ENCODE results near the gene SLC30A2. TPM values are rescaled to one million over a fixed set of nuclear protein-coding genes. Genes with fewer than 3 reads are reported as not detected.

SLC30A2 gene
- total and polyA plus RNA-seq, 2 of the 13 experiments (the other 11 are each of a cell fraction or from before 2014, with no cell fraction given): not detected

Small RNA genes lying within 50 kb of the gene (small RNA-seq; reads per million reads assigned to genes)
- gene RF00283 (ENCODE audit: insufficient read depth in 2 of 3, insufficient read length in 3 of 3, low read depth in 2 of 3, low replicate concordance in 1 of 3) (0 reads per million in 3 experiments), gene RF00492 (ENCODE audit: insufficient read depth in 2 of 3, insufficient read length in 3 of 3, low read depth in 2 of 3, low replicate concordance in 1 of 3) (0 reads per million in 3 experiments)

Other genes with a start within 250 kb of the SLC30A2 start
- gene SELENON, start 245.9 kb downstream of the SLC30A2 start, total RNA-seq (2016; rRNA removed; fragmentation: Illumina TruSeq; extraction: Trizol): 3.4 and 3.8 TPM in 2 replicates
- 8.0 and 8.9 TPM in 2 replicates for gene SELENON, start 245.9 kb downstream of the SLC30A2 start, polyA plus RNA-seq (2011; rRNA removed)
- gene MTFR1L, start 226.2 kb downstream of the SLC30A2 start, total RNA-seq (2016; rRNA removed; fragmentation: Illumina TruSeq; extraction: Trizol): 38.0 and 47.5 TPM in 2 replicates
- 55.7 and 68.1 TPM in 2 replicates for gene MTFR1L, start 226.2 kb downstream of the SLC30A2 start, polyA plus RNA-seq (2011; rRNA removed)
- gene AUNIP, start 186.7 kb downstream of the SLC30A2 start, total RNA-seq (2016; rRNA removed; fragmentation: Illumina TruSeq; extraction: Trizol): 12.3 and 12.8 TPM in 2 replicates
- gene AUNIP, start 186.7 kb downstream of the SLC30A2 start, polyA plus RNA-seq (2011; rRNA removed): 2.4 and 3.8 TPM in 2 replicates
- 6.0 and 13.2 TPM in 2 replicates for gene PAQR7, start 170.4 kb downstream of the SLC30A2 start, total RNA-seq (2016; rRNA removed; fragmentation: Illumina TruSeq; extraction: Trizol)
- 16.6 and 20.2 TPM in 2 replicates for gene PAQR7, start 170.4 kb downstream of the SLC30A2 start, polyA plus RNA-seq (2011; rRNA removed)
- gene STMN1, start 139.7 kb downstream of the SLC30A2 start, total RNA-seq (2016; rRNA removed; fragmentation: Illumina TruSeq; extraction: Trizol): 409 and 618 TPM in 2 replicates
- gene STMN1, start 139.7 kb downstream of the SLC30A2 start, polyA plus RNA-seq (2011; rRNA removed): 27.3 and 45.9 TPM in 2 replicates
- gene PAFAH2, start 48.1 kb downstream of the SLC30A2 start, total RNA-seq (2016; rRNA removed; fragmentation: Illumina TruSeq; extraction: Trizol): 6.9 and 9.2 TPM in 2 replicates
- 9.3 and 9.4 TPM in 2 replicates for gene PAFAH2, start 48.1 kb downstream of the SLC30A2 start, polyA plus RNA-seq (2011; rRNA removed)
- gene EXTL1, start 24.3 kb downstream of the SLC30A2 start, total RNA-seq (2016; rRNA removed; fragmentation: Illumina TruSeq; extraction: Trizol): 0.28 and 0.35 TPM in 2 replicates
- 1.0 and 1.5 TPM in 2 replicates for gene EXTL1, start 24.3 kb downstream of the SLC30A2 start, polyA plus RNA-seq (2011; rRNA removed)
- gene TRIM63, start 21.5 kb upstream of the SLC30A2 start, total RNA-seq (2016; rRNA removed; fragmentation: Illumina TruSeq; extraction: Trizol): not detected in 2 replicates
- not detected in 2 replicates for gene TRIM63, start 21.5 kb upstream of the SLC30A2 start, polyA plus RNA-seq (2011; rRNA removed)
- gene PDIK1L, start 65.7 kb upstream of the SLC30A2 start, total RNA-seq (2016; rRNA removed; fragmentation: Illumina TruSeq; extraction: Trizol): 4.6 and 5.8 TPM in 2 replicates
- gene PDIK1L, start 65.7 kb upstream of the SLC30A2 start, polyA plus RNA-seq (2011; rRNA removed): 1.2 and 1.9 TPM in 2 replicates
- not detected in 2 replicates for gene FAM110D, start 113.0 kb upstream of the SLC30A2 start, total RNA-seq (2016; rRNA removed; fragmentation: Illumina TruSeq; extraction: Trizol)
- not detected in 2 replicates for gene FAM110D, start 113.0 kb upstream of the SLC30A2 start, polyA plus RNA-seq (2011; rRNA removed)
- not detected in 2 replicates for gene C1orf232, start 122.8 kb upstream of the SLC30A2 start, total RNA-seq (2016; rRNA removed; fragmentation: Illumina TruSeq; extraction: Trizol)
- gene C1orf232, start 122.8 kb upstream of the SLC30A2 start, polyA plus RNA-seq (2011; rRNA removed): not detected in 2 replicates
- gene ZNF593, start 123.8 kb upstream of the SLC30A2 start, total RNA-seq (2016; rRNA removed; fragmentation: Illumina TruSeq; extraction: Trizol): 55.8 and 59.3 TPM in 2 replicates
- gene ZNF593, start 123.8 kb upstream of the SLC30A2 start, polyA plus RNA-seq (2011; rRNA removed): 37.3 and 43.0 TPM in 2 replicates
- gene ZNF593OS, start 125.7 kb upstream of the SLC30A2 start, total RNA-seq (2016; rRNA removed; fragmentation: Illumina TruSeq; extraction: Trizol): not detected in 2 replicates
- not detected in 2 replicates for gene ZNF593OS, start 125.7 kb upstream of the SLC30A2 start, polyA plus RNA-seq (2011; rRNA removed)
- gene CNKSR1, start 131.4 kb upstream of the SLC30A2 start, total RNA-seq (2016; rRNA removed; fragmentation: Illumina TruSeq; extraction: Trizol): 1.5 and 3.4 TPM in 2 replicates
- 8.9 and 9.7 TPM in 2 replicates for gene CNKSR1, start 131.4 kb upstream of the SLC30A2 start, polyA plus RNA-seq (2011; rRNA removed)
- gene CATSPER4, start 144.5 kb upstream of the SLC30A2 start, total RNA-seq (2016; rRNA removed; fragmentation: Illumina TruSeq; extraction: Trizol): not detected in 2 replicates
- not detected in 2 replicates for gene CATSPER4, start 144.5 kb upstream of the SLC30A2 start, polyA plus RNA-seq (2011; rRNA removed)
- gene CEP85, start 188.1 kb upstream of the SLC30A2 start, total RNA-seq (2016; rRNA removed; fragmentation: Illumina TruSeq; extraction: Trizol): 22.4 and 26.7 TPM in 2 replicates
- gene CEP85, start 188.1 kb upstream of the SLC30A2 start, polyA plus RNA-seq (2011; rRNA removed): 16.1 and 16.9 TPM in 2 replicates
- gene SH3BGRL3, start 234.0 kb upstream of the SLC30A2 start, total RNA-seq (2016; rRNA removed; fragmentation: Illumina TruSeq; extraction: Trizol): 12.2 and 13.4 TPM in 2 replicates
- gene SH3BGRL3, start 234.0 kb upstream of the SLC30A2 start, polyA plus RNA-seq (2011; rRNA removed): 11.4 and 11.5 TPM in 2 replicates